Heart left ventricle (tissue), 13 donors: ENCODE data around the gene HSD11B1L.

Experiments used
- POLR2A ChIP-seq, 2 donors: fragments of 450-650 bp; IDR thresholded peaks; one replicate each; pipeline ENCODE4 v1.6.1; 2017; ENCODE audit warnings: antibody characterized with exemption in 2 of 2, mild to moderate bottlenecking in 2 of 2, moderate library complexity in 2 of 2
- TF ChIP-seq, protein P1 (sequence below), 12 donors: fragments of 200-600 bp; sonication (generic) in 4 of 12; IDR thresholded peaks; one replicate each; pipeline versions ENCODE4 v1.5.0 to v1.8.0; 2018 to 2022; ENCODE audit warnings: antibody characterized with exemption in 12 of 12, mild to moderate bottlenecking in 5 of 12
- donor health status: ischemic (EF 13 %, LVEDD 7.1; RV severe dilation, severe dysfunction).
- donor health status: DM: no; HTN: yes; CAD: no.
- donor health status: DM: no; HTN: no; CAD: no.
- donor health status: ischemic (EF 25% LVEDD 6.9; RV normal size, moderate dysfunction).
- donor health status: ischemic (EF 25% LVEDD 5.7; RV mildly dilated, moderate dysfunction).
- donor health status: ischemic (EF 35%, LVEDD 5.7; RV mildly dilated, moderate dysfunction).
- donor health status: nonischemic (EF 11% LVEDD 7.7; RV severe dilation, severe dysfunction).
- donor health status: DM: yes; HTN: yes; CAD: no.
- donor health status: PGD.
- donor health status: ischemic (EF 29% LVEDD 5.4; RV normal size, mild dysfunction).
- donor health status: nonischemic (EF 23%, LVEDD 6.1; RV moderate dilation, normal function).

DNA sequence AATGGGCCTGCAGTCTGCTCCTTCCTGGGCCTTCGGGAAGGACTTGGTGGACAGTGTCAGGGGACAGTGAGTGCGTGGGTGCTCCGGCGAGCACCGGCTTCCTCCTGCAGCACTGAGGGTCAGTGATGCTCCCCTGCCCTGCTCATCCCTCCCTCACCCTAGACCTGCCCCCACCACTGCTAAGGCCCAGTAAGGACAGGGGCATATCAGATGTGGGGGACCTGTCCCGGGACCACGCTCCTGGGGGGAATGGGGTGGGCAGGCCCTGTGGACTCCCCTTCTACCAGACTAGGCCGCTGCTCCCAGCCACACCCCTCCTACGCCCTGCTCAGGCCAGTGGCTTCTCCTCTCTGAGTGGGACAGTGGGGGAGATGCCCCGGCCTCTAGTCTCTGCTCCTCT, 3.7 kb upstream of the HSD11B1L start:
- TF ChIP-seq, protein P1, sequence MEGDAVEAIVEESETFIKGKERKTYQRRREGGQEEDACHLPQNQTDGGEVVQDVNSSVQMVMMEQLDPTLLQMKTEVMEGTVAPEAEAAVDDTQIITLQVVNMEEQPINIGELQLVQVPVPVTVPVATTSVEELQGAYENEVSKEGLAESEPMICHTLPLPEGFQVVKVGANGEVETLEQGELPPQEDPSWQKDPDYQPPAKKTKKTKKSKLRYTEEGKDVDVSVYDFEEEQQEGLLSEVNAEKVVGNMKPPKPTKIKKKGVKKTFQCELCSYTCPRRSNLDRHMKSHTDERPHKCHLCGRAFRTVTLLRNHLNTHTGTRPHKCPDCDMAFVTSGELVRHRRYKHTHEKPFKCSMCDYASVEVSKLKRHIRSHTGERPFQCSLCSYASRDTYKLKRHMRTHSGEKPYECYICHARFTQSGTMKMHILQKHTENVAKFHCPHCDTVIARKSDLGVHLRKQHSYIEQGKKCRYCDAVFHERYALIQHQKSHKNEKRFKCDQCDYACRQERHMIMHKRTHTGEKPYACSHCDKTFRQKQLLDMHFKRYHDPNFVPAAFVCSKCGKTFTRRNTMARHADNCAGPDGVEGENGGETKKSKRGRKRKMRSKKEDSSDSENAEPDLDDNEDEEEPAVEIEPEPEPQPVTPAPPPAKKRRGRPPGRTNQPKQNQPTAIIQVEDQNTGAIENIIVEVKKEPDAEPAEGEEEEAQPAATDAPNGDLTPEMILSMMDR (IDR thresholded peaks at IDR 0.05) = no peak
- no peak for TF ChIP-seq POLR2A (IDR thresholded peaks at IDR 0.05)
